ENCODE data around the gene SLX9.
A peak's percentile ranks its signal among the peaks of the same experiment; 100 is the strongest.

SLX9 gene

GRCh38 chr21:44944596-44944995, 4.8 kb downstream of the SLX9 start:
- no peak for TF ChIP-seq CTCF (IDR thresholded peaks at IDR 0.05; ENCODE audit: poor library complexity, severe bottlenecking)
- Histone ChIP-seq H3K36me3 (ENCODE audit: low read depth) (peaks cover 33% of the 10 kb centered on the region), H3K27me3 (ENCODE audit: insufficient read depth, poor library complexity, severe bottlenecking) (no peaks in the 10 kb centered on the region), H3K9me3 (ENCODE audit: severe bottlenecking) (no peaks in the 10 kb centered on the region), H3K4me3 (ENCODE audit: severe bottlenecking) (no peak overlapping the region), H3K4me1 (ENCODE audit: insufficient read depth, poor library complexity, severe bottlenecking) (peaks cover 8% of the 10 kb centered on the region), H3K27ac (ENCODE audit: poor library complexity, severe bottlenecking) (no peak overlapping the region)
- ATAC-seq (ENCODE audit: low read depth) (no peak), DNase-seq (ENCODE audit: low spot score) (peak; percentile 45)

GRCh38 chr21:44946254-44947041, 6.6 kb downstream of the SLX9 start:
- no peak for ATAC-seq (ENCODE audit: low read depth)
- peak; percentile 46 for DNase-seq (ENCODE audit: low spot score)
- Histone ChIP-seq H3K36me3 (ENCODE audit: low read depth) (peaks cover 39% of the 10 kb centered on the region), H3K4me3 (ENCODE audit: severe bottlenecking) (no peak overlapping the region), H3K27me3 (ENCODE audit: insufficient read depth, poor library complexity, severe bottlenecking) (no peaks in the 10 kb centered on the region), H3K9me3 (ENCODE audit: severe bottlenecking) (no peaks in the 10 kb centered on the region), H3K27ac (ENCODE audit: poor library complexity, severe bottlenecking) (peak overlapping the region; percentile 33), H3K4me1 (ENCODE audit: insufficient read depth, poor library complexity, severe bottlenecking) (peaks cover 8% of the 10 kb centered on the region)
- no peak for TF ChIP-seq CTCF (IDR thresholded peaks at IDR 0.05; ENCODE audit: poor library complexity, severe bottlenecking)

GRCh38 chr21:44947111-44947929, 7.5 kb downstream of the SLX9 start:
- H3K27ac ChIP-seq (ENCODE audit: poor library complexity, severe bottlenecking): peak overlapping the region; percentile 33
- peak; percentile 76 for DNase-seq (ENCODE audit: low spot score)
- no peaks in the 10 kb centered on the region for H3K27me3 ChIP-seq (ENCODE audit: insufficient read depth, poor library complexity, severe bottlenecking)
- H3K9me3 ChIP-seq (ENCODE audit: severe bottlenecking): no peaks in the 10 kb centered on the region
- no peak for TF ChIP-seq CTCF (IDR thresholded peaks at IDR 0.05; ENCODE audit: poor library complexity, severe bottlenecking)
- H3K4me3 ChIP-seq (ENCODE audit: severe bottlenecking): no peak overlapping the region
- peaks cover 8% of the 10 kb centered on the region for H3K4me1 ChIP-seq (ENCODE audit: insufficient read depth, poor library complexity, severe bottlenecking)
- peak; percentile 68 for ATAC-seq (ENCODE audit: low read depth)
- H3K36me3 ChIP-seq (ENCODE audit: low read depth): peaks cover 44% of the 10 kb centered on the region

- ATAC-seq (ENCODE audit: low read depth) (no peak), DNase-seq (ENCODE audit: low spot score) (peak; percentile 71)
- Histone ChIP-seq H3K4me3 (ENCODE audit: severe bottlenecking) (no peak overlapping the region), H3K9me3 (ENCODE audit: severe bottlenecking) (no peaks in the 10 kb centered on the region), H3K36me3 (ENCODE audit: low read depth) (peaks cover 44% of the 10 kb centered on the region), H3K27me3 (ENCODE audit: insufficient read depth, poor library complexity, severe bottlenecking) (no peaks in the 10 kb centered on the region), H3K27ac (ENCODE audit: poor library complexity, severe bottlenecking) (peak overlapping the region; percentile 33), H3K4me1 (ENCODE audit: insufficient read depth, poor library complexity, severe bottlenecking) (peaks cover 8% of the 10 kb centered on the region)
- TF ChIP-seq CTCF (IDR thresholded peaks at IDR 0.05; ENCODE audit: poor library complexity, severe bottlenecking): no peak
Measured at GRCh38 chr21:44947930-44948331, 8.1 kb downstream of the SLX9 start.

Measured in RWPE2 (cell line).